ENCODE measurements around the gene IL36B.

The IL36B gene

GRCh38 chr2:113005030-113005509, 47.6 kb downstream of the IL36B start, which contains the start of gene IL36A:
Gene IL36A (plus strand): TSS chr2:113005459. CDS start chr2:113005872, 413 bp downstream.
- no peak for DNase-seq

DNA sequence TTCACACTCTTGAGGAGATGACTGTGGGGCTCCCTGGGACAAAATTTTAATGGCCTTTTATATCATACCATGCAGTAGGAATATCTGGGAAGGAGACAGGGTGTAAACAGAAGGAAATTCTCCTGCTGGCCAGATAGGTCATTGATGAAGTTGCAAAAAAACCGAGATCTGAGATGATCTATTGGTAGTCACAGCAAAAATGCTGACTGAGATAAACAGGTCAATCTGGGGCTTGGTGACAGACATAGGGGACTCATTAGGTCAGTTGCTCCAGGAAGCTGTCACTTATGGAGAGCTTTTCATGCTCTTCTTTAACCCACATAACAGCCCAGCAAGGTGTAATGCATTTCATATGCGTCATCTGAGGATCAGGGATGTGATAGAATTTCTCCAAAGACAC, 50.0 kb downstream of the IL36B start:
- DNase-seq, result no peak

DNA sequence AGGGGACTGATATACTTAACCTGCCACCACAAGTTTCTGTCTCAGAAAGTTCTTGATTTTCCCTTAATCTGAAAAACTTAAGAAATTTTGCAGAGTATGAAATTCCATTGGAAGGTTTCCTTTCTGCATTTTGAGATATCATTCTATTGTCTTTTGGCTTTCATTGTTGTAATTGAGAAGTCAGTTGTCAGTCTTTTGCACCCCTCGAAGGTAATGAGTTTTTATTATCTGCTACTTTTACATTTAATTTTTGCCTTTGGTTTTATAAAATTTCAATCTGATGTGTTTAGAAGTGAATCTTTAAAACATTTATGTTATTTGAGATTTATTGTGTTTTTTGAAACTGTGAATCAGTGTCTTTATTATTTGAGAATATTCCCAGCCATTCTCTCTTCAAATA, 52.2 kb downstream of the IL36B start:
- DNase-seq, result no peak

- no peak for DNase-seq
These were observed 55.5 kb downstream of the IL36B start for GRCh38 chr2:112997151-112997550.

GRCh38 chr2:112996635-112997034, 56.0 kb downstream of the IL36B start:
- peak; percentile 57 for DNase-seq

DNA sequence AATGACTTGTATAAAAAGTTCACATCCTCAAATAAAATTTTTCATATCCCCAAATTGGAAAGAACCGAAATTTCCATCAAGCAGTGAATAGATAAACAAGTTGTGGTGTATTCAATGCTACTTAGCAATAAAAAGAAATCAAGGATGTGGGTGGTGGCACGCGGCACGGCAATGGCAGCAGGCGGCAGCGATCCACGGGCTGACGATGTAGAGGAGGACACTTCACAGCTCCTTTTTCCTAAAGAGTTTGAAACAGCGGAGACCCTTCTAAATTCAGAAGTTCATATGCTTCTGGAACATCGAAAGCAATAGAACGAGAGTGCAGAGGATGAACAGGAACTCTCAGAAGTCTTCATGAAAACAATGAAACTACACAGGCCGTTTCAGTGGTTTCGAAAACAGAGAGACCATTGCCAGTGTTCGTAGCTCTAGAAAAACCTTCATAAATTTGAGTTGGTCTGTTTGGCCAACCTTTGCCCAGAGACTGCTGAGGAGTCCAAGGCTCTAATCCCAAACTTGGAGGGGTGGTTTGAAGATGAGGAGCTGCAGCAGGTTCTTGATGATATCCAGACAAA, 57.2 kb downstream of the IL36B start:
- DNase-seq, result no peak

DNA sequence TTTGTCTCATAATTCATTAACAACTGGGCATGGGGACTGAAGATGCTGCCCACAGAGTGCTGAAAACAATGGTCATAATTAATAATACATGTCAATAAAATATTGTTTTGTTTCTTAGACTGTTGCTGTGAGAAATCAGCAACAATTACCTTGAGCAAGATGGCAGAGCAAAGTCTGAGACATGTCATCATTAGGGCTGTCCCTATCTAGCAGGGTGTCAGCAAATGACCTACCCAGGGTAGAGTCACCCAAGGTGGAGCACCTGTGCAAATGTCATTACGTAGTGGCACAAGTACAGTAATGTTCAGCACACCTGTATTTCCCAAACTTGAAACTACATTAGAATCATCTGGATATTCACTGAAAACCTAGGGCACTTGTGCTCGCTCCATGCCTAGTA, 58.0 kb downstream of the IL36B start:
- DNase-seq, result no peak

DNA sequence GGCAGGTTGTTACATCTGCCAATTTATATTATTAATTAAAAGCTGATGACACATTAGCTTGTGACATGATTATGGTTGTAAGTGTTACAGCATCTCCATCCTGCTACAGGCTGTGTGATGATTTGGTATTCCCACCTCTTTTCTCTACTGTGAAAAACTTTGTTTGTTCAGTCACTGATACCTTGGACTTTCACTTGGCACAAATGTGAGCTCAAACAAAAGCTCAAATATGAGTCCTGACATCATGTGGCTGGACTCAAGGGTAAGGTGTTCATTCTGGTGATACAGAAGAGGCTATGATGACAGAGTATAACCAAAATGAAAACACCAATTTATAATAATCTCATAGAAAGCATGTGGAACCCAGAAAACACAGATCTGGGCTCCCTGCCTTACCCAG, 58.8 kb downstream of the IL36B start:
- DNase-seq, result no peak

- DNase-seq, result no peak
These were observed 63.1 kb downstream of the IL36B start for GRCh38 chr2:112989611-112990010.

GRCh38 chr2:112985090-112985489, 67.6 kb downstream of the IL36B start:
- no peak for DNase-seq

- DNase-seq, result no peak
These were observed 72.1 kb downstream of the IL36B start for GRCh38 chr2:112980537-112980936.

DNA sequence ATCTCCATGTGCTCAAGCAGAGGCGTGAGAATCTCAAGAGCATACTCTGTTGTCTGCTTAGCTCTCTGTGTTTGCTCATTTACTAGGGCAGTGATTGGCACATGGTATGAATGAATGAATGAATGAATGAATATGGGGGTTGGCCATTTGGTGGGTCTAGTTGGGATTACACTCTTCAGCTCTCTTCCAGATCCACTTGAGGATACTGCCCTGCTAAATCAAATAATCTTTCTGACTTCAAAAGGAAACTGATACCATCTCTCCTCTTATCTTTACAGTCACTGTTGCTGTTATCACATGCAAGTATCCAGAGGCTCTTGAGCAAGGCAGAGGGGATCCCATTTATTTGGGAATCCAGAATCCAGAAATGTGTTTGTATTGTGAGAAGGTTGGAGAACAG, 72.9 kb downstream of the IL36B start:
- no peak for DNase-seq

GRCh38 chr2:112977559-112978056, 75.1 kb downstream of the IL36B start, which contains the start of gene IL36G:
Gene IL36G (plus strand): TSS chr2:112978006. CDS start chr2:112978639, 633 bp downstream.
- no peak for DNase-seq

Measured in stimulated activated CD8-positive, alpha-beta memory T cell treated with anti-CD3 and anti-CD28 coated beads, Interleukin-4, amount 100 ng/mL, for 48 hours (primary cell).